Esophagus squamous epithelium (tissue), 4 donors: ENCODE measurements around the gene HVCN1.

Source experiments
- POLR2A ChIP-seq, 4 donors: fragments of 450-650 bp; IDR thresholded peaks; one replicate each; pipeline ENCODE4 v1.6.1; 2017; ENCODE audit warnings: antibody characterized with exemption in 4 of 4, mild to moderate bottlenecking in 4 of 4, moderate library complexity in 3 of 4
- TF ChIP-seq, protein P1 (sequence below), 6 experiments: fragments of 450-650 bp in 4 of 6; fragments of 200-600 bp in 2 of 6; sonication (generic) in 2 of 6; IDR thresholded peaks; one replicate each; pipeline ENCODE4 v1.5.1; 2016 to 2019; ENCODE audit warnings: antibody characterized with exemption in 6 of 6, mild to moderate bottlenecking in 4 of 6, moderate library complexity in 4 of 6

DNA sequence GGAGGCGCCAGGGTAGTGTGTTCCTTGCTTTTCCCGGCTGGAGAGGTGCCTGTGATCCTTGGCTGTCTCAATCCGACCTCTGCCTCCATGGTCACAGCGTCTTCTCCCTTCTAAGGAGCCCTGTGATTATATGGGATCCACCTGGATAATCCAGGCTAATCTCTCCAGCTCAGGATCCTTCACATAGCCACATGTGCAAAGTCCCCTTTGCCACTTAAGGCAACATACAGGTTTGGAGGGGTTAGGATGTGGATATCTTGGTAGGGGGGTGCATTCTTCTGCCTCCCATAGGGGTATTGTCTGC lies 1.2 kb upstream of the HVCN1 start:
- TF ChIP-seq POLR2A (IDR thresholded peaks at IDR 0.05): no peak
- TF ChIP-seq, protein P1, sequence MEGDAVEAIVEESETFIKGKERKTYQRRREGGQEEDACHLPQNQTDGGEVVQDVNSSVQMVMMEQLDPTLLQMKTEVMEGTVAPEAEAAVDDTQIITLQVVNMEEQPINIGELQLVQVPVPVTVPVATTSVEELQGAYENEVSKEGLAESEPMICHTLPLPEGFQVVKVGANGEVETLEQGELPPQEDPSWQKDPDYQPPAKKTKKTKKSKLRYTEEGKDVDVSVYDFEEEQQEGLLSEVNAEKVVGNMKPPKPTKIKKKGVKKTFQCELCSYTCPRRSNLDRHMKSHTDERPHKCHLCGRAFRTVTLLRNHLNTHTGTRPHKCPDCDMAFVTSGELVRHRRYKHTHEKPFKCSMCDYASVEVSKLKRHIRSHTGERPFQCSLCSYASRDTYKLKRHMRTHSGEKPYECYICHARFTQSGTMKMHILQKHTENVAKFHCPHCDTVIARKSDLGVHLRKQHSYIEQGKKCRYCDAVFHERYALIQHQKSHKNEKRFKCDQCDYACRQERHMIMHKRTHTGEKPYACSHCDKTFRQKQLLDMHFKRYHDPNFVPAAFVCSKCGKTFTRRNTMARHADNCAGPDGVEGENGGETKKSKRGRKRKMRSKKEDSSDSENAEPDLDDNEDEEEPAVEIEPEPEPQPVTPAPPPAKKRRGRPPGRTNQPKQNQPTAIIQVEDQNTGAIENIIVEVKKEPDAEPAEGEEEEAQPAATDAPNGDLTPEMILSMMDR (IDR thresholded peaks at IDR 0.05): no peak
